Activated T-helper 2 cell treated with anti-CD3 and anti-CD28 coated beads, Interferon-gamma antibody, Interleukin-2, Interleukin-4, amounts not matched to agents 10 μg/mL and 5 μg/mL and 100 μg/mL, durations not matched to agents 14 hours and 24 hours and 36 hours (primary cell): ENCODE measurements around the gene FOXP2. TPM values are rescaled to one million over a fixed set of nuclear protein-coding genes. Genes with fewer than 3 reads are reported as not detected.
"Not testable (repeated sequence)": the region's sequence is repeated elsewhere in the genome, so short reads cannot be mapped to it uniquely, and the experiment has no call there.

ENCODE experiments used
- DNase-seq: peaks from one replicate; pipeline ENCODE4 v3.0.0; 2021; ENCODE audit warnings: low spot score
- H3K27ac Mint-ChIP-seq: one replicate; pipeline ENCODE4 v1.8.0; 2021; ENCODE audit warnings: mixed read lengths
- H3K27me3 Mint-ChIP-seq: one replicate; pipeline ENCODE4 v1.8.0; 2021; ENCODE audit warnings: low read depth, mixed read lengths
- H3K36me3 Mint-ChIP-seq: one replicate; pipeline ENCODE4 v1.8.0; 2021; ENCODE audit warnings: low read depth, mixed read lengths
- H3K4me1 Mint-ChIP-seq: one replicate; pipeline ENCODE4 v1.8.0; 2021; ENCODE audit warnings: low read depth, mixed read lengths
- H3K4me3 Mint-ChIP-seq: one replicate; pipeline ENCODE4 v1.8.0; 2021; ENCODE audit warnings: low read depth, mild to moderate bottlenecking, moderate library complexity, mixed read lengths
- H3K9me3 Mint-ChIP-seq: one replicate; pipeline ENCODE4 v1.8.0; 2021; ENCODE audit warnings: mixed read lengths
- intact Hi-C: fragments of 100-400 bp; cut with micrococcal nuclease; formaldehyde crosslinking; loops from one replicate; pipeline ENCODE4 v1.15.1; 2023
- total RNA-seq: library from RNA; stranded (reverse); gene quantifications from 2 replicates; pipeline ENCODE4 v1.2.3, GENCODE V29; 2022

The FOXP2 gene
- total RNA-seq, 1 donor from 2014 or later, result 0.05 TPM

GRCh38 chr7:114432061-114432460 is 17.4 kb downstream of the FOXP2 start:
- Mint-ChIP-seq H3K4me3 (no peak overlapping the region), H3K27ac (no peak overlapping the region), H3K9me3 (no peaks in the 10 kb centered on the region), H3K27me3 (no peaks in the 10 kb centered on the region), H3K4me1 (no peaks in the 10 kb centered on the region), H3K36me3 (no peaks in the 10 kb centered on the region)
- intact Hi-C loops, result no loop called here
- DNase-seq, result no peak

DNA sequence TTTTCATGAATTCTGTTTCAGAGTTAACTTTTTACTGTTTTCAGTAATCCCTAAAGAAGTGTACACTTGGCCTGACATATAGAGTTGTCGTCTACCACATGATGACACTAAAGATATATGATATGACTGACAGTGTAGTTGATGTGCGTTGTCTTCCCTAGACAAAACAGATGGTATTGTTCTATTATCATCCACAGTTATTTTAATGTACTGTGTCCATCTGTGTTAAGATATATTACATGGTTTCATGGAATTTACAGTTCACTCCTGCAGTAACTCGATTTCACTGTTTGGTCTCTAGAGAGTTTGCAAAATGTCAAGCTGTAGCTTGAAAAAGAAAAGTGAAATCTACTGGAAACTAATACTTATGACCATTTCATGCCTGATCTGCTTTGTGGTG is 18.1 kb downstream of the FOXP2 start:
- H3K4me3 Mint-ChIP-seq, result no peak overlapping the region
- no peaks in the 10 kb centered on the region for H3K9me3 Mint-ChIP-seq
- H3K27me3 Mint-ChIP-seq, result no peaks in the 10 kb centered on the region
- no peak for DNase-seq
- H3K36me3 Mint-ChIP-seq, result no peaks in the 10 kb centered on the region
- no peak overlapping the region for H3K27ac Mint-ChIP-seq
- intact Hi-C loops, result no loop called here
- H3K4me1 Mint-ChIP-seq, result no peaks in the 10 kb centered on the region

DNA sequence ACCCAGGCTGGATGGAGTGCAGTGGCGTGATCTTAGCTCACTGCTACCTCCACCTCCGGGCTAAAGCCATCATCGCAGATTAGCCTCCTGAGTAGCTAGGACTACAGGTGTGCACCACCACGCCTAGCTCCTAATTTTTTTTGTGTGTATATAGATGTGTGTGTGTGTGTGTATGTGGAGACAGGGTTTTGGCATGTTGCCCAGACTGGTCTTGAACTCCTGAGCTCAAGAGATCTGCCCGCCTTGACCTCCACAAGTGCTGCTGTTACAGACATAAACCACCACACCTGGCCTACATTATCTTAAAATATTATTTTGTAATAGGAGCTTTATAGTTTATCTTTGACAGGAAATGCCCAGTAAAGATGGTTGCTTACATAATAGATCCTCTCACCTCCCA is 25.0 kb downstream of the FOXP2 start:
- DNase-seq, result no peak
- no peaks in the 10 kb centered on the region for H3K27me3 Mint-ChIP-seq
- no peak overlapping the region for H3K4me3 Mint-ChIP-seq
- no peak overlapping the region for H3K27ac Mint-ChIP-seq
- intact Hi-C loops, result no loop called here
- H3K9me3 Mint-ChIP-seq, result no peaks in the 10 kb centered on the region
- no peaks in the 10 kb centered on the region for H3K4me1 Mint-ChIP-seq
- no peaks in the 10 kb centered on the region for H3K36me3 Mint-ChIP-seq

DNA sequence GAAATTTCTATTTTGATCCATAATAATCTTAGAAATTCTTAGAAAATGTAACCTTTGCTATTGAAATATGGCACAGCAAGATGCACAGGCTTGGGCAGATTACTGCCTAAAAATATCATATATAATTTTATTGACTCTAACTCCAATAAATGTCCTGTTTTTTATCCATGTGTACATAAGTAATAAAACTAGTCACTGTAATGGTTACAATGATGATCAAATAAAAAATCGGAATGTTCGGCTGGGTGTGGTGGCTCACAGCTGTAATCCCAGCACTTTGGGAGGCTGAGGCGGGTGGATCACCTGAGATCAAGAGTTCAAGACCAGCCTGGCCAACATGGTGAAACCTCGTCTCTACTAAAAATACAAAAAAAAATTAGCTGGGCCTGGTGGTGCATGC is 26.3 kb downstream of the FOXP2 start:
- DNase-seq, H3K27ac Mint-ChIP-seq, H3K27me3 Mint-ChIP-seq, intact Hi-C loops, H3K36me3 Mint-ChIP-seq, H3K9me3 Mint-ChIP-seq, H3K4me1 Mint-ChIP-seq, H3K4me3 Mint-ChIP-seq: not testable (repeated sequence)

DNA sequence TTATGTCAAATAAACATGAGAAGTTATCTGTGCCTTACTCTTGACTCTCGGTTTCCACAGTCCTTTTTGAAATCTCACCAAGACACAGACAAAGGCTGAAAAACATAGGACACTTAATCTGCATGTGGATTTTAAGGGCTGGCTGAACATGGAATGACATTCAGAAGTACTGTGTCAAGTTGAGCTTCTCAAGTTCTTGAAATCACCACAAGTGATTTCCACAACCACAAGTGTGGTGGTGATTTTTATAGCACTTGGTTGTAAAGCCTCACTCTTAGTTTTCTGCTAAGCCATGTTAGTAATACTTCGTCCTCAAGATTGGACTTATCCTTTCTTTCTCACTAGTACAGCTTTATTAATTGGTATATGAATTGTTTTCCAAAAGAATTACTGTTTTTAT is 29.6 kb downstream of the FOXP2 start:
- Mint-ChIP-seq H3K36me3 (no peaks in the 10 kb centered on the region), H3K9me3 (no peaks in the 10 kb centered on the region), H3K27me3 (no peaks in the 10 kb centered on the region), H3K4me1 (no peaks in the 10 kb centered on the region), H3K4me3 (no peak overlapping the region), H3K27ac (no peak overlapping the region)
- intact Hi-C loops, result no loop called here
- DNase-seq, result no peak

- H3K27me3 Mint-ChIP-seq, result no peaks in the 10 kb centered on the region
- DNase-seq, result no peak
- intact Hi-C loops, result no loop called here
- no peaks in the 10 kb centered on the region for H3K4me1 Mint-ChIP-seq
- H3K4me3 Mint-ChIP-seq, result no peak overlapping the region
- no peak overlapping the region for H3K27ac Mint-ChIP-seq
- no peaks in the 10 kb centered on the region for H3K9me3 Mint-ChIP-seq
- no peaks in the 10 kb centered on the region for H3K36me3 Mint-ChIP-seq
These were observed 35.8 kb downstream of the FOXP2 start for GRCh38 chr7:114450431-114450830.

GRCh38 chr7:114459574-114459973 is 45.0 kb downstream of the FOXP2 start:
- no peak overlapping the region for H3K4me3 Mint-ChIP-seq
- no peaks in the 10 kb centered on the region for H3K27me3 Mint-ChIP-seq
- H3K9me3 Mint-ChIP-seq, result no peaks in the 10 kb centered on the region
- H3K4me1 Mint-ChIP-seq, result peaks cover 2% of the 10 kb centered on the region
- DNase-seq, result no peak
- no peak overlapping the region for H3K27ac Mint-ChIP-seq
- H3K36me3 Mint-ChIP-seq, result no peaks in the 10 kb centered on the region
- intact Hi-C loops, result no loop called here

DNA sequence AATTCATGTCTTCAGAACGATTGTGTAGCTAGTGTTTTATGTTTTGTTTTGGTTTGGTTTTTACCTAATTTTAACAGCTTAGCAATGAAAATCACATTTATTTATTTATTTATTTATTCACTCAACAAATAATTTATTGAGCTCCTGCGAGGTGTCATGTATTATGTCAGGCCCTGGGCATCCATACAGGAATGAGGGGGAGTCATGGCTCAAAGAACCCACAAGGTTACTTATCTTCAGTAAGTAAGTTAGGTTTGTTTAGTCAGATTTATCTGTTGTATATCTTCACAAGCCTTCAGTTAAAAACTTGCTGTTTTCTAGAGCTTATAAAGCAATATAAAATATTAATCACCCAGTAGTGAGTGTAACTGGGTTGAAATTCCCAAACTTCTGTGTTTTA is 45.4 kb downstream of the FOXP2 start:
- no peak for DNase-seq
- Mint-ChIP-seq H3K4me1 (peaks cover 2% of the 10 kb centered on the region), H3K27ac (no peak overlapping the region), H3K9me3 (no peaks in the 10 kb centered on the region), H3K4me3 (no peak overlapping the region), H3K36me3 (no peaks in the 10 kb centered on the region), H3K27me3 (no peaks in the 10 kb centered on the region)
- intact Hi-C loops, result no loop called here

DNA sequence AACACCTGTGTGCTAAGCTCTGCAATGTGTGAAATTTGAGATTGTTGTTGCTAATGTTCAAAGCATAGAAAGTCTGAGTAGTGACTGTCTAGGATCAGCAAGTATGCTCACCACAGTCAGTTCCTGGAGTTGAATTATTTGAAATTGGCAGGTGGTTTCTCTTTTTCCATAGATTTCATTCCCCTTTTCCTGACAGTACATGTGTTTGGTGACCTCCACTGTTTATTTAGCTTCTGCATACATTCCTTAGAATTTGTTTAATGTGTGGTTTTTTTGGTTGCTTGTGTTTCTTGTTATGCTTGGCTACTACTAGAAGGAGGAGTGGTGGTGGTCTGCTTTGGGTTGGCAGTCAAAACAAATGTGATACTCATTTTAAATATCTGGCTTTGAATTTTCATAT is 52.3 kb downstream of the FOXP2 start:
- no peak for DNase-seq
- no peak overlapping the region for H3K4me3 Mint-ChIP-seq

GRCh38 chr7:114468844-114469243 is 54.2 kb downstream of the FOXP2 start:
- intact Hi-C loops, result no loop called here
- DNase-seq, result no peak
- no peak overlapping the region for H3K27ac Mint-ChIP-seq
- no peaks in the 10 kb centered on the region for H3K9me3 Mint-ChIP-seq
- H3K27me3 Mint-ChIP-seq, result no peaks in the 10 kb centered on the region
- peaks cover 2% of the 10 kb centered on the region for H3K4me1 Mint-ChIP-seq
- H3K4me3 Mint-ChIP-seq, result no peak overlapping the region
- no peaks in the 10 kb centered on the region for H3K36me3 Mint-ChIP-seq

More for the DNA sequence above, 52.3 kb downstream of the FOXP2 start:
- H3K27ac Mint-ChIP-seq, result no peak overlapping the region
- intact Hi-C loops, result no loop called here
- no peaks in the 10 kb centered on the region for H3K27me3 Mint-ChIP-seq
- no peaks in the 10 kb centered on the region for H3K9me3 Mint-ChIP-seq
- H3K4me1 Mint-ChIP-seq, result peaks cover 2% of the 10 kb centered on the region
- H3K36me3 Mint-ChIP-seq, result no peaks in the 10 kb centered on the region

GRCh38 chr7:114472896-114473512 is 58.4 kb downstream of the FOXP2 start:
- H3K9me3 Mint-ChIP-seq, result no peaks in the 10 kb centered on the region
- intact Hi-C loops, result no loop called here

DNA sequence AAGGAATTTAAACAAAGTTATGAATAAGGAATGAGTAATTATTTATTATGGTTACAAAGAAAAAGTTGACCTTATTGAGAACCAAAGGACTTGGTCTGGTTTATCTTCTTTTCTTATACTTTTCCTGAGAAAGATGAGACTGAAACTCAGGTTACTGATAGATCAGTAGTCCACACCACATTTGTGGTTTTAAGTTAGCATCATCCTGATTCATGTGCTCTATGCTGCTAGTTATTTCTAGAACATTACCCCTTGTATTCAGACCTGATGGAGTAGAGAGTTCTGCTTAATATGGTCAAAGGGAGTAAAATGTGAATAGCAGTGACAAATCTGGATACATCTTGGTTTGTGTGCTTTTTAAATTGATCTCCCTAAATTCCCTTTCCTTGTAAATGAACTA is 63.8 kb downstream of the FOXP2 start:
- no peak for DNase-seq
- H3K4me1 Mint-ChIP-seq, result no peaks in the 10 kb centered on the region
- no peaks in the 10 kb centered on the region for H3K9me3 Mint-ChIP-seq
- H3K36me3 Mint-ChIP-seq, result no peaks in the 10 kb centered on the region
- H3K4me3 Mint-ChIP-seq, result no peak overlapping the region
- H3K27me3 Mint-ChIP-seq, result no peaks in the 10 kb centered on the region
- no peak overlapping the region for H3K27ac Mint-ChIP-seq
- intact Hi-C loops, result no loop called here

More at GRCh38 chr7:114472896-114473512, 58.4 kb downstream of the FOXP2 start:
- no peaks in the 10 kb centered on the region for H3K36me3 Mint-ChIP-seq
- H3K4me3 Mint-ChIP-seq, result no peak overlapping the region
- H3K27me3 Mint-ChIP-seq, result no peaks in the 10 kb centered on the region
- no peak for DNase-seq
- no peak overlapping the region for H3K27ac Mint-ChIP-seq
- H3K4me1 Mint-ChIP-seq, result no peaks in the 10 kb centered on the region

GRCh38 chr7:114481999-114482398 is 67.4 kb downstream of the FOXP2 start:
- Mint-ChIP-seq H3K36me3 (no peaks in the 10 kb centered on the region), H3K4me1 (no peaks in the 10 kb centered on the region), H3K27ac (no peak overlapping the region), H3K4me3 (no peak overlapping the region), H3K9me3 (no peaks in the 10 kb centered on the region), H3K27me3 (no peaks in the 10 kb centered on the region)
- DNase-seq, result no peak
- intact Hi-C loops, result no loop called here

DNA sequence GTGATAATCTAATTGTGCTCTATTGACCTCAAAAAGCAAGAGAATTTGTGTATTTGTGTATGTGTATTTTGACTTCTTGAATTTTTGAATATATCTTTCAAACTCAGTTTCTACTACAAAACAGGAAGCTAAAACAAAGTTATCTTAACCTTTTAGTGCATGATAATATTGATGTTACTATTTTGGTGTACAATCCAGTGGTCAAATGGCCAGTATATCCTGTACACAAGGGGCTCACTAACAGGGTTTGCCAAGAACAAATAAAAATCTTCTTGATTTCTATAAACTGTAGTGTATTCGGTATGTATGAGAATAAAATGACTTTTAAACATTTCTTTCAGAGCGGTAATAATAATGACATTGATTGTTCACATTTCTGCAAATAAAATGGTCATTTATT is 69.6 kb downstream of the FOXP2 start:
- Mint-ChIP-seq H3K4me1 (no peaks in the 10 kb centered on the region), H3K4me3 (no peak overlapping the region), H3K27me3 (no peaks in the 10 kb centered on the region), H3K9me3 (peaks cover 8% of the 10 kb centered on the region), H3K36me3 (no peaks in the 10 kb centered on the region), H3K27ac (no peak overlapping the region)
- intact Hi-C loops, result no loop called here
- DNase-seq, result no peak
